Upper lobe of right lung (tissue), 1 donor: ENCODE measurements around the gene MYO16. TPM values are rescaled to one million over a fixed set of nuclear protein-coding genes. Genes with fewer than 3 reads are reported as not detected.

Experiments
- ATAC-seq: fragments of 200-7000 bp; cut with Tn5 transposase; one replicate; pipeline ENCODE4 v1.9.1; 2020; ENCODE audit warnings: mild to moderate bottlenecking, moderate library complexity
- DNase-seq: peaks from one replicate; pipeline ENCODE4 v3.0.0-alpha.2; 2020
- H3K27ac ChIP-seq: fragments of 200-600 bp; one replicate; pipeline ENCODE4 v1.8.0; 2022
- H3K27me3 ChIP-seq: fragments of 200-600 bp; one replicate; pipeline ENCODE4 v1.8.0; 2022; ENCODE audit warnings: mild to moderate bottlenecking
- H3K36me3 ChIP-seq: fragments of 200-600 bp; one replicate; pipeline ENCODE4 v1.8.0; 2022
- H3K4me1 ChIP-seq: fragments of 200-600 bp; one replicate; pipeline ENCODE4 v1.8.0; 2022
- H3K4me3 ChIP-seq: fragments of 200-600 bp; one replicate; pipeline ENCODE4 v1.8.0; 2022; ENCODE audit warnings: mild to moderate bottlenecking
- H3K9me3 ChIP-seq: fragments of 200-600 bp; one replicate; pipeline ENCODE4 v1.8.0; 2022
- intact Hi-C: fragments of 100-400 bp; cut with DNase I; formaldehyde crosslinking; loops from one replicate; pipeline ENCODE4 v1.11.0; 2022
- total RNA-seq: library from RNA; stranded (reverse); fragmentation: NEBNext Ultra II Directional; extraction: Animal tissue kit (Norgen Biotek cat#: 25700); gene quantifications from one replicate; pipeline ENCODE4 v1.2.1, GENCODE V29; 2021
- TF ChIP-seq, protein P1 (sequence below): fragments of 200-600 bp; IDR thresholded peaks from one replicate; pipeline ENCODE4 v1.8.0; 2022; ENCODE audit warnings: antibody characterized with exemption
- donor health status: DM: no; HTN: yes; CAD: no; lungs with severe emphysema.

Gene MYO16
- total RNA-seq, 1 donor from 2014 or later: 0.46 TPM

DNA sequence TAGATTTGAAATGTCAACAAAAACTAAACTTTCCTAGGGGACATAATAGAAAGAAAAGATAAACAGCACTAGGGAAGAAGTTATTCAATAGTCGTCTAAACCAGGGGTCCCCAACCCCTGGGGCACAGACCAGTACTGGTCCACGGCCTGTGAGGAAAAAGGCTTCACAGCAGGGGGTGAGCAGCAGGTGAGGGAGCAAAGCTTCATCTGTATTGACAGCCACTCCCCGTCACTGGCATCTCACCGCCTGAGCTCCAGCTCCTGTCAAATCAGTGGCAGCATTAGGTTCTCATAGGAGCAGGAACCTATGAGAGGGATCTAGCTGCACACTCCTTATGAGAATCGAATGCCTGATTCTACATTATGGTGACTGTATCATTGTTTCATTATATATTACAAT lies 382.7 kb downstream of the MYO16 start:
- intact Hi-C loops: no loop called here
- Histone ChIP-seq H3K9me3 (no peaks in the 10 kb centered on the region), H3K27me3 (no peaks in the 10 kb centered on the region), H3K4me1 (no peaks in the 10 kb centered on the region), H3K27ac (no peak overlapping the region), H3K36me3 (no peaks in the 10 kb centered on the region), H3K4me3 (no peak overlapping the region)
- TF ChIP-seq, protein P1, sequence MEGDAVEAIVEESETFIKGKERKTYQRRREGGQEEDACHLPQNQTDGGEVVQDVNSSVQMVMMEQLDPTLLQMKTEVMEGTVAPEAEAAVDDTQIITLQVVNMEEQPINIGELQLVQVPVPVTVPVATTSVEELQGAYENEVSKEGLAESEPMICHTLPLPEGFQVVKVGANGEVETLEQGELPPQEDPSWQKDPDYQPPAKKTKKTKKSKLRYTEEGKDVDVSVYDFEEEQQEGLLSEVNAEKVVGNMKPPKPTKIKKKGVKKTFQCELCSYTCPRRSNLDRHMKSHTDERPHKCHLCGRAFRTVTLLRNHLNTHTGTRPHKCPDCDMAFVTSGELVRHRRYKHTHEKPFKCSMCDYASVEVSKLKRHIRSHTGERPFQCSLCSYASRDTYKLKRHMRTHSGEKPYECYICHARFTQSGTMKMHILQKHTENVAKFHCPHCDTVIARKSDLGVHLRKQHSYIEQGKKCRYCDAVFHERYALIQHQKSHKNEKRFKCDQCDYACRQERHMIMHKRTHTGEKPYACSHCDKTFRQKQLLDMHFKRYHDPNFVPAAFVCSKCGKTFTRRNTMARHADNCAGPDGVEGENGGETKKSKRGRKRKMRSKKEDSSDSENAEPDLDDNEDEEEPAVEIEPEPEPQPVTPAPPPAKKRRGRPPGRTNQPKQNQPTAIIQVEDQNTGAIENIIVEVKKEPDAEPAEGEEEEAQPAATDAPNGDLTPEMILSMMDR: no peak
- ATAC-seq (no peak), DNase-seq (no peak)

DNA sequence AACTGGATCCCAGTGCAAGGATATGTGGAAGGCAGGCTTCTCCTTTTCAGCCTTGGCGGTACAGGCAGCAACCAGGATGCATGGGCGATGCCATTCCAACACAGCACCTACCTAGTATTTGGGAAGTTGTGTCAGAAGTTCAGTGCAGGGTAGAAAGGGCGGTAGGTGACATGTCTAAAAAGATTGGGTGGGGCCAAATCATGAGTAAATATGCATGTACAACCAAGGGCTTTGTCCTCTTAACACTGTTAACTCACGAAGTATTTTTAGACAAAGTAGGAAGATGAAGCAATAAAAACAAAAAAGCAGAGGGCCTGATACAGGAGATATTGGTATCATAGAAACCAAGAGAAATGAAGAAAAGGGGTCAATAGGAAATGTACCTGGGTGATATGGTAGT lies 392.1 kb downstream of the MYO16 start:
- Histone ChIP-seq H3K27me3 (no peaks in the 10 kb centered on the region), H3K4me1 (no peaks in the 10 kb centered on the region), H3K27ac (no peak overlapping the region), H3K36me3 (no peaks in the 10 kb centered on the region), H3K9me3 (no peaks in the 10 kb centered on the region), H3K4me3 (no peak overlapping the region)
- ATAC-seq (no peak), DNase-seq (no peak)
- intact Hi-C loops: no loop called here
- TF ChIP-seq, protein P1: no peak

DNA sequence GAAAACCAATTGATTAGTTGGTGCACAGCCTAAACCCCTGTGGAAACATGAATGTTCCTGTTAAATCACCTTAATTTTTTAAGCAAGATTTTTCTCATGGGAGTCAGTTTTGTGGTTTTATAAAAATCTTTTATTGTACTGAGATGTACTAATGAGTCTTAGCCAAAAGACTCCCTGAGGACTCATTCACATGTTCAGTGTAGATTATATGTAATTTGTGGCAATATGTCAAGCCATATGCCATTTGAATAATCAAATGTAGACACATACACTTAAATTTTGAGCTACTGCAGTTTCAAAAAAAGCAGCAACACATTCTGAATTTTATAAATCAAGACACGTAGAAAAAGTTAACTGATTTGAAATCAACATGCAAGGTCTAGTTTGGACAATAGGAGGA lies 395.2 kb downstream of the MYO16 start:
- ATAC-seq (no peak), DNase-seq (no peak)
- Histone ChIP-seq H3K27me3 (no peaks in the 10 kb centered on the region), H3K36me3 (no peaks in the 10 kb centered on the region), H3K4me3 (no peak overlapping the region), H3K4me1 (no peaks in the 10 kb centered on the region), H3K9me3 (no peaks in the 10 kb centered on the region), H3K27ac (no peak overlapping the region)
- TF ChIP-seq, protein P1: no peak
- intact Hi-C loops: no loop called here

DNA sequence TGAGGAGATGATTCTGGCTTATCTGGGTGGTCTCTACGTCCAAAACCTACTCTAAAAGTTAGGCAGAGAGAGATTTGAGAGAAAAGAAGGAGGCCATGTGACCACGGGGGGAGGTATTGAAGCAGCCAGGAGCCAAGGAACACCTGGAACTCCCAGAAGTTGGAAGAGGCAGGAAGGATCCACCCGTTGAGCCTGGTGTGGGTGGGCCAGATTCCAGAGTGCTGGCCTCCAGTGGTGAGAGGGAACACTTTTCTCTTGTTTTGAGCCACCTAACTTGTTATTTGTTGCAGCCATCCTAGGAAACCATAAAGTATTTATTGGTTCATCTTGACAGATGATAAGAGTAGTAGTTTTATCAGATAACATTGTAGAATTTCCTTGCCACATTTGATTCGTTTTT lies 396.9 kb downstream of the MYO16 start:
- DNase-seq (no peak), ATAC-seq (no peak)
- Histone ChIP-seq H3K27me3 (no peaks in the 10 kb centered on the region), H3K4me1 (no peaks in the 10 kb centered on the region), H3K36me3 (no peaks in the 10 kb centered on the region), H3K27ac (no peak overlapping the region), H3K9me3 (no peaks in the 10 kb centered on the region), H3K4me3 (no peak overlapping the region)
- intact Hi-C loops: no loop called here
- TF ChIP-seq, protein P1: no peak

DNA sequence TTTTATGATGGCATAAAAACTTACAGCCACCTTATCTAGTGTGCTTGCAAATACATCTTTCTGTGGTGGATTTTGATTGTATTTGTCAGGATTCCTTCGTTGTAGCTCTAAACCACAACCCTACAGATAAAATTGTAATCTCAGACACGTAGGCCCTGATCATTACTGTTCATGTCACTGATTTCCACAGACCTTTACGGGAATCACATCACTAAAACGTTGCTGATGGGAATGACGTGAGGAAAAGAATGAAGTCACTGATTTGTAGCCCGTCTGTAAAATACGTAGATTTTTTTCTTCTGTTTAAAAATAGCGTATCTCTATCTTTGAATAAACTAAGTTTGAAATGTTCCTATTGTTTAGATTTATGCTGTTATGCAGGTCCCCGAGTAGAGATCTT lies 399.2 kb downstream of the MYO16 start:
- no peak for ATAC-seq
- Histone ChIP-seq H3K27me3 (no peaks in the 10 kb centered on the region), H3K4me1 (no peaks in the 10 kb centered on the region), H3K27ac (no peak overlapping the region), H3K9me3 (no peaks in the 10 kb centered on the region), H3K36me3 (no peaks in the 10 kb centered on the region), H3K4me3 (no peak overlapping the region)
- no peak for DNase-seq
- intact Hi-C loops: no loop called here
- TF ChIP-seq, protein P1: no peak

DNA sequence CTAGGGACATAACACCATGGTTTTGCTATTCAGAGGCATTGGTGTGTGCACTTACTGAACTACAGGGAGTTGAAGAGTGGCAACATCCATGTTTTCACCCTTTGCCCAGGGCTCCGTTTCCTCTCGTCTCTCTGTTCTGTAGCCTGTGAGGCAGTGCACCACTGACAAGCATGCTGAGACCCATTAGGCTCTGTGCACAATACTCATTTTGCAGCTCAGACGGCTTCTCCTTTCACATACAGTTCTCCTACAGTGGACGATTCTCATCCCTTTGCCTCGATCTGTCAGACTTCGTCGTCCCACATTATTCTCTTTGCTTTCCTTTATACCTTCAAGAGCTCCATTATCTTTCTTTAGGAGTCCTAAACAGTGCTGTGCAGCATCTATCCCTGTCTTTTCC lies 403.7 kb downstream of the MYO16 start:
- ATAC-seq: no peak
- intact Hi-C loops: no loop called here
- Histone ChIP-seq H3K4me1 (no peaks in the 10 kb centered on the region), H3K27me3 (no peaks in the 10 kb centered on the region), H3K4me3 (no peak overlapping the region), H3K27ac (no peak overlapping the region), H3K9me3 (no peaks in the 10 kb centered on the region), H3K36me3 (no peaks in the 10 kb centered on the region)
- TF ChIP-seq, protein P1: no peak
- DNase-seq: no peak
